ENCODE measurements around the gene OMA1.
A peak's percentile ranks its signal among the peaks of the same experiment; 100 is the strongest.
"Not testable (repeated sequence)": the region's sequence is repeated elsewhere in the genome, so short reads cannot be mapped to it uniquely, and the experiment has no call there.

The OMA1 gene

DNA sequence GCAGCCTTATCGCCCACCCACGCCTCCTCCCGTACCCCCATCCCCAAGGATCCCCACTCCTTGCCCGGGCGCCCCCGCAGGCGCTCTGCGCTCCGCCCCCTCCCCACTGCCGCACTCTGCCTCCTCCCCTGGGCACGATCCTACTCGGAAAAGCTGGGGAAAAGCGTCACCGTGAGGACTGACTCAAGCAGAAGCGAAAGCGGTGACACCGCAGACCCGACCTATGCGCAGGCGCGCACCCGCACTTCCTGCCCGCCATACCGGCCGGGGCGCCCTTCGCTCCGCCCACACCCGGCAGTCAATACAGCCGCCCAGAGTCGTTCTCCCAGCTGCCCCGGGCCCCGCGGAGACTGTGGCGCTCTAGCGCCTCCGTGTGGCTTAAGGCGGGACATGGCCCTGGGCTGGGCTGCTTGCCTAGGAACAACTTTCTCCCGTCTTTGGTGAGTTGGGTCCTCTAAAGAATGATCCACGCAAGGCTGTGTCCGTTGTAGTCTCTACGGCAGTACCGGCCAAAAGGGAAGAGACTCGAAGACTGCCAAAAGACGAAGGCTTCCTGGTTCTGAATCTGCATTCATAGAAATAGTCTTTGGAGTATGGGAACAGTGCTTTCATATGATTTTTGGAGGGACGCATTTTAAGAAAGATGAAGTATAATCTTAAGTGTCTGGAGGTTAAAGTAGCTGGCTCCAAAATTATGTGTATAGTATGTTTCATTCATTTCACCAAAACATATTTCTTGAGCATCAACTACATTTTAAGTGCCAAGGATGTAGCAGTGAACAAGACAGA is at the start of gene OMA1:
TSS of gene OMA1 (minus strand) at position 207 of the 789 bp plus-strand sequence. CDS start 7,432 bp downstream, outside the sequence.
- peak; percentile 97 for DNase-seq

DNA sequence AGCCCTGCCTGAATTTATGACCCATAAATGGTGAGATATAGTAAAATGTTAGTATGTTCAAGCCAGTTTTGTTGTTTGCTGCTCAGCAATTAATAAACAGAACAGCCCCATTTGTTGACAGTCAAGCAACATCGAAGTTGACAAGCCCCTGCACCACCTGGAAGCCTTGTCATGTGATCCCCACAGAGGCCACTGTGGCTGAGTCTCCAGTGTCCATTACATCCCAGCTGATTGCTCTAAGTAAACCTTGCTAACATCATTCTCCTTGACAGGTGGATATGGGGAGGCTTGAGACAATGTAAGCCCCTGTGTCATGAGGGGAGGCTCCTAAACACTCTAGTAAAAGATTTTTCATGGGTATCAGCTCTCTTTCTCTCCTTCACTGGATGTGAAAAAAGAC is 48.0 kb upstream of the OMA1 start:
- DNase-seq = no peak

DNA sequence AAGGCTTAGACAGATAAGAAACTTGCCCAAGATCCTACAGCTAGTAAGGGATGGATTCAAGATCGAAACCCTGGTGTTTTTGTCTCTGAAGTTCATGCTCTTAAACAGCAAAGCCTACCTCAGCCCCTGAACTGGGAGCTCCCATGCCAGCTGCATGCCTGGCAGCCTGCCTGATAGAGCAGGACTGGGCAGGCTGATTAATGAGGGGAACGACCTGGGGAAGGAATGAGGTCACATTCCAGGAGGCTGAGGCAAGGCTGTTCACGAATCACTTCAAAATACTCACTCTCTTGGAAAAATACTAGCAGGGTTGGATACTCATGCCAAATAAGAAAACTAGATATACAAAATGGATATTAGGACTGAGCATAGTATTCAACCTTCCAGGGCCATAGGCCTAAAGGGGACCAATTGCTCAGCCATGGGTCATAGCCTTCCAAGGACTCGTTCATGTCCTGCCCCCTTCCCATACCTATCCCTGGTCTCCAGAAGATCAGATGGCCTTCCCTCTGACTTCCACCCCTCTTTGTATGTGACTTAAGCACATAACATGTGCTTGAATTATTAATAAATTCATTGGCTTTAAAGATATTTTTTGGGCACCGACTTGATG is 46.1 kb upstream of the OMA1 start:
- DNase-seq = no peak

DNA sequence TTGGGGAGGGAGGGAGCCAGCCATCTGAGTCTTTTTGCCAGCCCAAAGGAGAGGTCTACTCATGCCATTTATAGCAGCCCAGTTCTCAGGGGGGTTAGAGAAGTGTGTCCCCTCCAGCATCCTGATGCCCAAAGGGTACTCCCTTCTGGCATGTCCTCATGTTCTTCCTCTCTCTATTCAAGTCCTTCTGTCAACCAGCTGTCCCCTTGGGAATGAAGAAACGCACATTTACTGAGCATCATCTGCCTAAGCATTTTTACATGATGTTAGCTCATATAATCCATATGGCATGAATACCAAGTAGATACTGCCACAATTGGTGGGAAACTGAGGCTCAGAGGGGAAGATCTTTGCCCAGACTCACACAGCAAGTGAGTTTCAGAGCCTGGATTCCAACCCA is 45.3 kb upstream of the OMA1 start:
- DNase-seq = no peak

DNA sequence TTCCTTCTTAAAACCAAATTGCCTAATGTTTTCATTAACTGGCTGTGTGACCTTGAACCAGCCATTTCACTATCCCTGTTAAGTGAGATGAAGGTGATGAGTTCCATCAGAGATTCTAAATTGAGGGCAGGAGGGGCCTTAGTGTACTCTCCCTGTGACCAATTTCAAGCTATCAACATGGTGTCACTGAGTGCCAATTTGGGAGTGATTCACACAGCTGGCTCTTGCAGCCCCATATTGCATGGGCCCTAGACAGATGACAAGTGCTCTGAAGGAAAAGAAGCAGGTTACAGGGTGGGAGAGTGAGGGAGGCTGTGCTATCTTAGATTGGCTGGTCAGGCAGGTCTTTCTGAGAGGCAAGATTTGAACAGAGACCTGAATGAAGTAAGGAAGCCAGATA is 43.5 kb upstream of the OMA1 start:
- no peak for DNase-seq

DNA sequence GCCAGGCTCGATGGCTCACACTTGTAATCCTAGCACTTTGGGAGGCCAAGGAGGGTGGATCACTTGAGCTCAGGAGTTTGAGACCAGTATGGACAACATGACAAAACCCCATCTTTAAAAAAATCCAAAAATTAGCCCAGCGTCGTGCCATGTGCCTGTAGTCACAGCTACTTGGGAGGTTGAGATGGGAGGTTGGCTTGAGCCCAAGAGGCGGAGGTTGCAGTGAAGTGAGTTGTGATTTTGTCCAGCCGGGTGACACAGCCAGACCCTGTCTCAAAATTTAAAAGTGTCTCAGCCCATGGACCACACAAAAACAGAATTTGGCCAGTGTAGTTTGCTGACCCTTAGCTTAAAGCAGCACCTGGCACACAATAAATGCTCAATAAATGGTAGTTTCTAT is 41.9 kb upstream of the OMA1 start:
- no peak for DNase-seq

DNA sequence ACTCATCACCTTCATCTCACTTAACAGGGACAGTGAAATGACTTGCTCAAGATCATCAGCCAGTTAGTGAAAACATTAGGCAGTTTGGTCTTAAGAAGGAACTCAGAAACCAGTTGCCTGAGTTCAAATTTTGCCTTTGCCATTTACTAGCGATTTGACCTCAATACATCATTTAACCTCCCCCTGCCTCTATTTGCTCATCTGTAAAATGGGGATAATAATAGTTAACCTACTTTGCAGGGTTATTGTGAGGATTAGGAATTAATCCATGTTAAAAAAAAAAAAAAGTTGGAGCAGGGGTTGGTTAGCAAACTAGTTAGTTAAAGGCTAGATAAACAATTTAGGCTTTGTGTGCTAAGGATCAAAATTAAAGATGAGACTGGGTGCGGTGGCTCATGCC is 41.1 kb upstream of the OMA1 start:
- DNase-seq = no peak

DNA sequence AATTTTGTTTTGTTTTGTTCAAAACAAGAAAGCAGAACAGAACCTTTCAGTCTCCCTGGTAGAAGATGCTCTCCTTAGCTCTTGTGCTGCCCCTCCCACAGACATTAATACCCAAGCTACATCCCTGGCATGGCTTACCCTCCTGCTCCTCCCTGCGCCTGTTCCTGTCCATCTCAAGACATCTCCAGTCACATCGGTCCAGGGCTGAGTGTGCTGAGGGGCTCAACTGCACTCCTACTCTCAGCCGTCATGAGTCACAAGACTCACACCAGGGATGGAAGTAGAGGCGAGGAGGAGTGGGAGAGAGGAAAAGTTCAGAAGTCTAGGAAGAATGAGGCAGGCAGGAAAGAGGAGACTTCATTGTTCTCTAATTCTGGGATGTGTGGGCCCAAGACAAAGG is 39.7 kb upstream of the OMA1 start:
- no peak for DNase-seq

DNA sequence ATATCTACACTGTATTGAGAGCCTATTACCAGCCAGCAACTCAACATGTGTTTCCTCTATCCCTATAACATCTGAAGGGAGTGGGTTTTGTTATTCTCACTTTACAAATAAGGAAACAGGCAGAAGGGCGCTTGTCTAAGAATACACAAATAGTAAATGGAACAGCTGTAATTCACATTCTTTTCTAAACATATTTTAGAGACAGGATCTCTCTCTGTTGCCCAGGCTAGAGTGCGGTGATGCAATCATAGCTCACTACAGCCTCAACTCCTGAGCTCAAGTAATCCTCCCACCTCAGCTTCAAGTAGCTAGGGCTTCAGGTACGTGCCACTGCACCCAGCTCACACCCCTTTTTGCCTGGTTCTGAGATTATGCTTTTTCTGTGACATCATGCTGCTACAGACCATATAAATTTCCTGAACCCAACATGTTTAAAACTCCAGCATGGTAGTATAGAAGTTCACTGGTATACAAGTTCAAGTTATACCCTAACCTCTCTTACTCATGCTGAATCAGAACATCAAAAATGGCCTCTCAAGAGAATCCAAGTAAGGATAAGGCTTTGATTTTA is 39.1 kb upstream of the OMA1 start:
- no peak for DNase-seq

DNA sequence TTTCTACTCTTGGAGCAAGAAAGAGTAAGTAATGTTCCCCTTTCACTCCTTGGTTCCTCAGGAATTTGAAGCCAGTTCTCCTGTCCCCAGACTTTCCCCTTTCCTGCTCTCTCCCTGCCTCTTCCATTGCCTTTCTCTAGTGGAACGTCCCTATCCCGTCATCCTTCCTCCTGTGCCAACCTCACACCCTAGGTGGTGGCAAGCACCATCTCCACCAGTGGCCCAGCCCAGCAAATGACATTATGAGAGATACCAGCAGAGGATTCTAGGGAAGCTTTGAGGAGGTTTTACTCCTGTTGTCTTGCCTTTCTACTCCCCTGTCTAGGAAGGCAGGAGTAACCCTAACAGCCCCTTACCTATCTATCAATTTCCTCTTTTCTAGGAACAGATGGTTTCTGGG is 38.6 kb upstream of the OMA1 start:
- no peak for DNase-seq

DNA sequence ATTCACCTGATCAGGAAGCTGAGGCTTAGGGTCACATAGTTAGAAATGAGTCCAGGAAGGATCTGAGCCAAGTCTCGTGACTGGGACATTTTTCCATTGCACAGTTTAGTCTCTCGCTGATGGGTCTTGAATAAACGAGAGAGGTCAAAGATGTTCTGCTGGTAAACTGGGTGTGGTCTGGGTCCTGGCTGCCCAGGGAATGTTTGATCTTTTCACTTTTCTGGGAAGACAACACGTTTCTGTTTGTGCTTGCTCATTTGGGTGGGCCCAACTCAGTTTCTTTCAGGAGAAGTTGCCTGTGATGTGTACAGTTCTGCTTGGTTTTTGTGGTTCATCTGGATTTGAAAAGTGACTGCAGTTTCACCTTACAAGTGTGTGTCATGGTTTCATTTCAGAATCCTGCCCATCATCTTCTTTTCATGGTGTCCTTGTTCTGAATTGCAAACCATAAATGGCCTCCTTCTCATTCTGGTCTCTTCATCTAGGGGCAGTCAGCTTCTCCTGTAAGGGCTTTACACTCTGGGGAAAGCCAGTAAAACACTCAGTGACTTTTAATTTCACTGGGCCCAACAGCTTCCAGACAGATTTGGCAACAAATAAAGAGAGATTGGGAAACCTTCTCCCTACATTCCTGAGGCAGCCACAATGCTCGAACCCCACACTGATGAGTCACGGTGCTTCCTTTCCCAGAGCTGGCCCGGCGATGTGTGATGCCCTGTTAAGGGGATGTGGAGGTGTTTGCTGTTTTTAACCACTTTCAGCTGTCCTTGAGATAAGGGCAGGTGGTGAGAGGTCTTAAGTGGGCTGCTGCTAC is 37.8 kb upstream of the OMA1 start:
- no peak for DNase-seq

DNA sequence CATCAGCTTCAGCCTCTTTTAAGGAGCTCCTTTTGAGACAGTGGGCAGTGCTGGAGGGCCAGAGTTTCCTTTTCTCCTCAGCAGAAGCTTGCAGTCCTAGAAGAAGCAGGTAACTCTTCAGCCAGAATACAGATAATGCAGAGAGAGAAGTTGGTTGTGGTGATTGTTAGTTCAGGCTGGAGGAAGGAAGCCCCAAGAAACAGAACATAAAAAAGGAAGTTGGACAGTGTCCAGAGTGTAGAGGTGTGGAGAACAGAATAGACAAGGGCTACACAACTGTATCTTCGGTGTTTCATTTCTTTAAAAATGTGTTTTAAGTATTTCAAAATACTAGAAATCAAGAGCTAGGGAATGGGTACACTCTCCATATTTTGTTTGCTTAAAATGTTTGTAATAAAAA is 37.0 kb upstream of the OMA1 start:
- peak; percentile 66 for DNase-seq

DNA sequence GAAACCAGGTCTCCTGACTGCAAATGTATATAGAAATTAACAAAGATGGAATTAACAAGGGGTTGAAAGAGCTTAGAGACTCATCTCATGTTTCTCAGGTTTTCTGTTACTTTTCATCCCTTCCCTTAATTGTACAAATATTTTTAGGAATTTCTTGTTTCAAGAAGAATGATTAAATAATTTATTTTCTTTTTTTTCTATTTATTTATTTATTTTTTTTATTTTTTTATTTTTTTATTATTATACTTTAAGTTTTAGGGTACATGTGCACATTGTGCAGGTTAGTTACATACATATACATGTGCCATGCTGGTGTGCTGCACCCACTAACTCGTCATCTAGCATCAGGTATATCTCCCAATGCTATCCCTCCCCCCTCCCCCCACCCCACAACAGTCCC is 35.6 kb upstream of the OMA1 start:
- DNase-seq = not testable (repeated sequence)

DNA sequence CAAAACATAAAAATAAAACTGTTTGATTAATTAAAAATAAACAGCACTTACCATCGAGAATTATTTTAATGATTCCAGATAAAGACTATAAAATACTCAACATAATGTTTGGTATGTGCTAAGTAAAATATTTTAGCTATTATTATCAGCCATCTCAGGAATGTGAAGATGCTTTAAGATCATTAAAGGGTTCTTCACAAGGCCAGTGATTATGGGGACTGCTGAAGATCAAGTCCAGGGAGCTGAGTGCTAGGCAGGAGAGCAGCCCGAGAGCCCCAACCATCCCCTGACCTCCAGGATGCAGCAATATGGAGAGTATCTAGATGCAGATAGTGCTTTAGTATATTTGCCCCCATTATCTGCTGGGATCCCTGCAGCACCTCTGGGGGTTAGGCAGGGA is 35.1 kb upstream of the OMA1 start:
- DNase-seq = no peak

DNA sequence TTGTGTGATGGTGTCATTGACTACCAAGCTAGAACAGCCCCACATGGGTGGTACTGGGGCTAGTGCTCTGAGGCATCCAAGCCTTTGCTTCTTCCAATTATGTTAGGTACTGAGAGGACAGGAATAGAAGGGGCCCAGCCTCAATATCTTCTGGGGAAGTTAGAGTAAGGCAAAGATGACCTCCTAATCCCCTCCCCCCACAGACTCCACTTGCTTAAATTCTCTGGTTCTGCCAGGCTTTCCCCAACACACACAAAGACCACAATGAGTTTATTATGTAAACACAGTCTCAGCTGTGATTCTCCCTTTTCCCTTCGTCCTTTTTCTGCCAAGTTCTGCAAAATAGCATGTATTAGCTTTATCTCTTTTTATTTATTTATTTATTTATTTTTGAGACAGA is 33.7 kb upstream of the OMA1 start:
- no peak for DNase-seq

DNA sequence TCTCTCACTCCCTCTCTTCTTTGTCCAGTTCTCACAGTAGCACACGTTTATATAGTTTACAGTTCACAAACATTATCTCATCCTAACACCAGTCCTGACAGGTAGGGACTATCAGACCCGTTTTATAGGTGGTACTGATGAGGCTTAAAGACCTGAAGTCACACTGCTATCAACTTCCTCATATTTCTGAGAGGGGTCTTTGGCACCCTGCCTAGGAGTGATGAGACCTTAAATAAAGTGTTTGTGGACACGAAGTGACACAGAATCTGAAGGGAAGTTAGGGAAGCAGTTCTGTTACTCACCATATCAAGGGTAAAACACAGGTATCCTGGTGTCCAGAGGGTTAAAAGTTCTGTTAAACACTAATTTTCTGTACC is 31.1 kb upstream of the OMA1 start:
- no peak for DNase-seq

DNA sequence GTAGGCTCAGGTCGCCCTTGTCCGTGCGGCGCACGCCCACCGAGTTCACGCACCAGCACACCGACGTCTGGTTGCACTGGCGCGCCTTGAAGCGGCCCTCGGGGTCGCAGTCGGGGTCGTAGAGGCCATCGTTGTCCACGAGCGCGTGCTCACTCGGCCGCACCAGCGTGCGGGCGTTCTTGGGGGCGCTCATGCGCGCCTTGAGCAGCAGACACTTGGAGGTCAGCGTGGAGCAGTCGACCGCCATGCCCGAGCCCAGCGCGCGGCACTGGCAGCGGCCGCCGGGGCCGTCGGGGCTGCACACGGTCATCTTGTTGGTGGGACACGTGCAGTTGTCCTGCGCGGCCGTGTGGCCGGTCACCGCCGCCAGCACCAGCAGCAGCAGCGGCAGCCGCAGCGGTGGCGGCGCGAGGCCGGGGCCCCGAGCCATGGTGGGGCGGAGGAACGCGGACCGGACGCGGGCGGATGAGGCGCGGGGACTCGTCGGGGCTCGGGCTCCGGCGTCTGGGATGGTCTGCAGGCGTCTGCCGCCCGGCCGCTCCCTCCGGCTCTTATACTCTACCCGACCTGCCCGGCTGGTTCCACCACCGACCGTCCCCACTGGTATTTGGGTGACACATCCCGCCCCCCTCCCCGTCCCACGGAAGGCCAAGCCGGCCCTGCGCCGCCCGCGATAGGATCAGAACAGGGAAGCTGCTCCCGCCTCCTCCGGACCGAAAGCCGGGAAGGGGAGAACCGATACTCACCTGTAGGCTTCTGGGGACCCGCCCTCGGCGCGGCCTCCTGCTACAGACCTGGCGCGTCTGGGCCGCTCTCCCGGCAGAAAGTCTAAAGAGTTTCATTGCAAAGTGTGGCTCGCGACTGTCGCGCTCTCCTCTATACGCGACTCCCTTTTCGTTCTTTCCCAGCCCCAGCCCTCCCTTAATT is 30.5 kb upstream of the OMA1 start, which contains the start of gene TACSTD2:
TSS of gene TACSTD2 (minus strand) at position 526 of the 927 bp plus-strand sequence. CDS start at position 430, 96 bp downstream.
- peak; percentile 33 for DNase-seq

DNA sequence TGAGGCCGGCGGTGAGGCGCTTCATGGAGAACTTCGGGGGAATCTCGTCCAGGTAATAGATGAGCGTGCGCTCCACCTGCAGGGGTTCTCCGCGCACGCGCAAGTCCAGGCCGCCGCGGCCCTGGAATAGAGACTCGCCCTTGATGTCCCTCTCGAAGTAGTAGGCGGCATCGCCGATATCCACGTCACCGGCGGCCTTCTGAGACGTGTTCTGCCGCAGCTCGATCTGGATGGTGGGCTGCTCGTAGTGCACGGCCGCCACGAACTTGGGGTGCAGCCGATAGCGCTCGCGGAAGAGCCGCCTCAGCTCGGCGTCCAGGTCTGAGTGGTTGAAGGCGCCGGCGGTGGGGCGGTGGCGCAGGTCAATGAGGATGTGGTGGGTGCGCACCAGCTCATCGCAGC is 29.8 kb upstream of the OMA1 start:
- DNase-seq = peak; percentile 25

DNA sequence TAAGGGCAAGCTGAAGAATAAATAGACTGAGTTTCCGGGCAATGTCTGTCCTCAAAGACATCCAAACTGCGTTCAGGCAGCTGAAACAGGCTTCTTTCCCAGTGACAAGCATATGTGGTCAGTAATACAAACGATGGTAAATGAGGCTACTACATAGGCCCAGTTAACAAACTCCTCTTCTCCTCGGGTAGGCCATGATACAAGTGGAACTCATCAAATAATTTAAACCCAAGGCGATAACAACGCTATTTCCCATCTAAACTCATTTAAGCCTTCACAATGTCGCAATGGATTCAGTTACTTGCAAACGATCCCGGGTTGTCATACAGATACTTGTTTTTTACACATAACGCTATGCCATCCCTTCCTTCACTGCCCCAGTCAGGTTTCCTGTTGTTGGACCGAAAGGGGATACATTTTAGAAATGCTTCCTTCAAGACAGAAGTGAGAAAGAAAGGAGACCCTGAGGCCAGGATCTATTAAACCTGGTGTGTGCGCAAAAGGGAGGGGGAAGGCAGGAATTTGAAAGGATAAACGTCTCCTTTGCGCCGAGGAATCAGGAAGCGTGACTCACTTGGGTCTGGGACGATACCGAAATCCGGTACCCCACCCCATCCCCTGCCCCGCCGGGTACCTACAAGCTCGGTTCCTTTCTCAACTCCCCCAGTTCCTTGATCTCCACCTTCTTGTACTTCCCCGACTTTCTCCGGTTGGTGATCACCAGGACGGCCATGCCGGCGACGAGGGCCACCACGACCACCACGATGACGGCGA is 29.2 kb upstream of the OMA1 start:
- no peak for DNase-seq

DNA sequence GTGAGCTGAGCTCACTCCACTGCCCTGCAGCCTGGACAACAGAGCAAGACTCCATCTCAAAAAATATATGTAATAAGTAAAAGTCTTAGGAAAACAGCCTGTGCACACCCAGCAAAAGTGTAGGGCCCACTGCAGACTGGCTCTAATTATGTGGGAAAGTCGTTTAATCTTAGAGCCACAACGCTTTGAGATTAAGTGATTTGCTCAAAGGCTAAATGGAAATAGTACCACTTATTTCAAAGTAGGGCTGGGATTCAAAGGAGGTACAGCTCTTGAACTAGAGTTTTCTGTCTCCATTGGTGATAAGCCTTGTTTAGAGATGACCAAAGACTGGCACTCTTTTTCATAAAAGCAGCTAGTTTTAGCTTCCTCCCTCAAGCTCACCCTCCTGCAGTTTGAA is 28.3 kb upstream of the OMA1 start:
- DNase-seq = no peak
